Activated CD4-positive, CD25-positive, alpha-beta regulatory T cell treated with anti-CD3 and anti-CD28 coated beads, Interleukin-2, amount 50 U/mL, for 24 hours (primary cell): Measurements from ENCODE around the gene MON2.
A peak's percentile ranks its signal among the peaks of the same experiment; 100 is the strongest.

ENCODE experiments used
- ATAC-seq, 2 donors: fragments of 150-1000 bp; cut with Tn5 transposase; one replicate each; pipeline ENCODE4 v1.10.0; 2021; ENCODE audit warnings: mild to moderate bottlenecking in 1 of 2, moderate library complexity in 1 of 2

MON2 gene

GRCh38 chr12:62621101-62621638 is 154.5 kb downstream of the MON2 start:
- ATAC-seq = no peak

- no peak for ATAC-seq
These were observed 155.6 kb downstream of the MON2 start for GRCh38 chr12:62622177-62622576.

- no peak for ATAC-seq
These were observed 158.6 kb downstream of the MON2 start for GRCh38 chr12:62625228-62625627.

GRCh38 chr12:62627181-62627580 is 160.6 kb downstream of the MON2 start:
- ATAC-seq = no peak

GRCh38 chr12:62629413-62629812 is 162.8 kb downstream of the MON2 start:
- no peak for ATAC-seq

- ATAC-seq = no peak
These were observed 163.5 kb downstream of the MON2 start for GRCh38 chr12:62629971-62630739.

GRCh38 chr12:62631471-62632410 is 165.1 kb downstream of the MON2 start:
- ATAC-seq = peak; percentile 18 to 38

GRCh38 chr12:62632411-62632918 is 165.8 kb downstream of the MON2 start:
- ATAC-seq = peak in 1 of 2 donors; percentile 10

- ATAC-seq = no peak
These were observed 169.0 kb downstream of the MON2 start for GRCh38 chr12:62635649-62636048.

- no peak for ATAC-seq
These were observed 171.1 kb downstream of the MON2 start for GRCh38 chr12:62637679-62638078.

- peak; percentile 97 to 99 for ATAC-seq
These were observed 174.4 kb downstream of the MON2 start for GRCh38 chr12:62640910-62641448.

GRCh38 chr12:62642486-62642885 is 175.9 kb downstream of the MON2 start:
- ATAC-seq = no peak

GRCh38 chr12:62643486-62643885 is 176.9 kb downstream of the MON2 start:
- no peak for ATAC-seq

- ATAC-seq = no peak
These were observed 179.9 kb downstream of the MON2 start for GRCh38 chr12:62646566-62646965.

GRCh38 chr12:62647586-62647985 is 181.0 kb downstream of the MON2 start:
- no peak for ATAC-seq

- no peak for ATAC-seq
These were observed 182.9 kb downstream of the MON2 start for GRCh38 chr12:62649412-62650138.
